Vagina (tissue), 2 donors: ENCODE data around the gene ABCG8.

Experiments used
- CTCF ChIP-seq, 3 experiments: fragments of 450-650 bp in 2 of 3; fragments of 200-600 bp in 1 of 3; sonication (generic) in 1 of 3; IDR thresholded peaks; one replicate each; pipeline ENCODE4 v1.5.1; 2017 to 2019; ENCODE audit warnings: antibody characterized with exemption in 3 of 3, mild to moderate bottlenecking in 2 of 3, moderate library complexity in 2 of 3
- POLR2A ChIP-seq, 2 donors: fragments of 450-650 bp; IDR thresholded peaks; one replicate each; pipeline ENCODE4 v1.6.1; 2017; ENCODE audit warnings: antibody characterized with exemption in 2 of 2, mild to moderate bottlenecking in 2 of 2, moderate library complexity in 2 of 2
- POLR2AphosphoS5 ChIP-seq, 2 donors: sonication (generic); formaldehyde crosslinking; IDR thresholded peaks; one replicate each; pipeline ENCODE4 v1.9.0; 2017; ENCODE audit warnings: antibody characterized with exemption in 2 of 2, mild to moderate bottlenecking in 2 of 2, low read depth in 1 of 2; ENCODE audit not compliant: insufficient read depth in 1 of 2

- no peak for TF ChIP-seq CTCF (IDR thresholded peaks at IDR 0.05)
- no peak for TF ChIP-seq POLR2AphosphoS5 (IDR thresholded peaks at IDR 0.05; ENCODE audit: insufficient read depth in 1 of 2, low read depth in 1 of 2)
- TF ChIP-seq POLR2A (IDR thresholded peaks at IDR 0.05), result no peak
These were observed 86.7 kb downstream of the ABCG8 start for GRCh38 chr2:43925431-43925830.
